ENCODE measurements around the gene FAM13C.

DNA sequence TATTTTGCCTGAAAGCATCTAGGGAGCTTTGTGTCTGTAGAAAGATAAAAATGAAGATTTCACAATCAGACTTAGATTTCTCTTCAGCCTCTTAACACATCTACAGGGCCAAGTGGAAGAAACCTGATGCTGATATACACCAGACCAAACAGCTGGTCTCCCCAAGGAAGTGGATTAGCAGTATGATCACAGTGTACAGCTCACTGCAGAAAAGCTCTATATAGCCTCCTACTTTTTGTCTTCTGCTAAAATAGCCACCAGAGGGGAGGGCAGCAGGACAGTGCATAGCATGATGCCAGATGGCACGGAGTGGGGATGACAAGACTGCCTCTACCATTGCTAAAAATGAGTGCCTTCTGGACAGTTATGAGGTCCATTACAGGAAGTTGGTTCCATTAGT, 16.0 kb downstream of the FAM13C start:
- no peak for TF ChIP-seq POLR2AphosphoS5 (IDR thresholded peaks at IDR 0.05)
- no peak for TF ChIP-seq POLR2A (IDR thresholded peaks at IDR 0.05; ENCODE audit: low read depth)
- TF ChIP-seq, protein P1, sequence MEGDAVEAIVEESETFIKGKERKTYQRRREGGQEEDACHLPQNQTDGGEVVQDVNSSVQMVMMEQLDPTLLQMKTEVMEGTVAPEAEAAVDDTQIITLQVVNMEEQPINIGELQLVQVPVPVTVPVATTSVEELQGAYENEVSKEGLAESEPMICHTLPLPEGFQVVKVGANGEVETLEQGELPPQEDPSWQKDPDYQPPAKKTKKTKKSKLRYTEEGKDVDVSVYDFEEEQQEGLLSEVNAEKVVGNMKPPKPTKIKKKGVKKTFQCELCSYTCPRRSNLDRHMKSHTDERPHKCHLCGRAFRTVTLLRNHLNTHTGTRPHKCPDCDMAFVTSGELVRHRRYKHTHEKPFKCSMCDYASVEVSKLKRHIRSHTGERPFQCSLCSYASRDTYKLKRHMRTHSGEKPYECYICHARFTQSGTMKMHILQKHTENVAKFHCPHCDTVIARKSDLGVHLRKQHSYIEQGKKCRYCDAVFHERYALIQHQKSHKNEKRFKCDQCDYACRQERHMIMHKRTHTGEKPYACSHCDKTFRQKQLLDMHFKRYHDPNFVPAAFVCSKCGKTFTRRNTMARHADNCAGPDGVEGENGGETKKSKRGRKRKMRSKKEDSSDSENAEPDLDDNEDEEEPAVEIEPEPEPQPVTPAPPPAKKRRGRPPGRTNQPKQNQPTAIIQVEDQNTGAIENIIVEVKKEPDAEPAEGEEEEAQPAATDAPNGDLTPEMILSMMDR (IDR thresholded peaks at IDR 0.05), result no peak

Data from esophagus muscularis mucosa (tissue), 3 donors.